H1 (cell line): ENCODE measurements around the gene WRAP53. TPM values are rescaled to one million over a fixed set of nuclear protein-coding genes. Genes with fewer than 3 reads are reported as not detected.

Experiments used
- CTCF ChIA-PET: fragments of 300-600 bp; sonication (Branson Sonifier 250); formaldehyde crosslinking; loops from one replicate; lab custom pipeline; 2021; ENCODE audit not compliant: partially characterized antibody; lab: Charles Lee
- POLR2A ChIA-PET: fragments of 300-600 bp; sonication (Branson Sonifier 250); formaldehyde crosslinking; loops from one replicate; lab custom pipeline; 2021; ENCODE audit warnings: inconsistent platforms; ENCODE audit not compliant: partially characterized antibody; lab: Charles Lee
- DNase-seq, 2 experiments: peaks; one replicate each; pipeline versions ENCODE4 v3.0.0 to v3.0.0-alpha.2; 2010 to 2022; ENCODE audit warnings: low spot score in 2 of 2, low read depth in 1 of 2, mixed read lengths in 1 of 2
- FAIRE-seq: peaks from 2 replicates; lab custom pipeline; 2011; peaks lifted over from hg19 to GRCh38; lab: Jason Lieb, UNC
- H2AFZ ChIP-seq: 2 replicates; pipeline ENCODE4 v1.8.1; 2012; ENCODE audit warnings: low read length, inconsistent platforms
- H2AK5ac ChIP-seq: 2 replicates; pipeline ENCODE4 v1.6.1; 2013; ENCODE audit warnings: low read depth, low read length
- H2BK120ac ChIP-seq: replicated peaks from 2 replicates; pipeline ENCODE3; 2013; ENCODE audit warnings: low read depth, low read length, inconsistent platforms
- H2BK12ac ChIP-seq: 2 replicates; pipeline ENCODE4 v1.6.1; 2013; ENCODE audit warnings: low read depth, low read length
- H2BK15ac ChIP-seq: 2 replicates; pipeline ENCODE4 v1.6.1; 2013; ENCODE audit warnings: low read length
- H2BK20ac ChIP-seq: 2 replicates; pipeline ENCODE4 v1.6.1; 2013; ENCODE audit warnings: low read length
- H2BK5ac ChIP-seq: 2 replicates; pipeline ENCODE4 v1.6.1; 2013; ENCODE audit warnings: low read depth, low read length
- H3K14ac ChIP-seq: 2 replicates; pipeline ENCODE4 v1.6.1; 2013; ENCODE audit warnings: inconsistent platforms; ENCODE audit not compliant: insufficient read length
- H3K18ac ChIP-seq: 2 replicates; pipeline ENCODE4 v1.6.1; 2013; ENCODE audit warnings: low read length; ENCODE audit errors: extremely low read depth
- H3K23ac ChIP-seq: 2 replicates; pipeline ENCODE4 v1.6.1; 2013; ENCODE audit warnings: inconsistent platforms; ENCODE audit not compliant: insufficient read length
- H3K23me2 ChIP-seq: 2 replicates; pipeline ENCODE4 v1.6.1; 2013; ENCODE audit warnings: low read depth, low read length
- H3K27ac ChIP-seq: 2 replicates; pipeline ENCODE4 v1.6.1; 2011; ENCODE audit warnings: low read depth, low read length, inconsistent platforms
- H3K27me3 ChIP-seq, 4 experiments: replicated peaks in 1 of 4; 1 replicate in 1 of 4; 2 replicates in 3 of 4; pipeline versions ENCODE4 v1.6.1 to v1.8.1; 2011 to 2013; ENCODE audit warnings: low read length in 3 of 4, mild to moderate bottlenecking in 3 of 4, inconsistent platforms in 2 of 4, mixed read lengths in 2 of 4, moderate library complexity in 1 of 4; ENCODE audit not compliant: control insufficient read depth in 3 of 4, insufficient read depth in 3 of 4; ENCODE audit errors: extremely low read depth in 1 of 4
- H3K36me3 ChIP-seq, 4 experiments: 2 replicates each; pipeline versions ENCODE4 v1.6.1 to v1.8.1; 2011 to 2013; ENCODE audit warnings: mild to moderate bottlenecking in 4 of 4, low read length in 3 of 4, moderate library complexity in 2 of 4, control low read depth in 1 of 4, inconsistent platforms in 1 of 4; ENCODE audit not compliant: insufficient read depth in 4 of 4, control insufficient read depth in 2 of 4
- H3K4ac ChIP-seq: replicated peaks from 2 replicates; pipeline ENCODE3; 2013; ENCODE audit warnings: low read length, low read depth, mixed read lengths, inconsistent platforms; ENCODE audit not compliant: insufficient read length
- H3K4me1 ChIP-seq, 4 experiments: replicated peaks in 1 of 4; 1 replicate in 1 of 4; 2 replicates in 3 of 4; pipeline versions ENCODE4 v1.6.1 to v1.8.1; 2011 to 2013; ENCODE audit warnings: low read length in 3 of 4, inconsistent platforms in 2 of 4, mixed read lengths in 1 of 4; ENCODE audit not compliant: insufficient read depth in 4 of 4, control insufficient read depth in 3 of 4
- H3K4me2 ChIP-seq, 2 experiments: 2 replicates each; pipeline versions ENCODE4 v1.6.1 to v1.8.1; 2011 to 2013; ENCODE audit warnings: low read depth in 2 of 2, low read length in 2 of 2, control low read depth in 1 of 2, inconsistent platforms in 1 of 2, mild to moderate bottlenecking in 1 of 2; ENCODE audit not compliant: insufficient read depth in 1 of 2
- H3K4me3 ChIP-seq, 4 experiments: fragments of 200-600, 300-600 bp in 1 of 4; sonication (generic), shearing (Covaris generic), sonication (Bioruptor Twin) in 1 of 4; 2 replicates each; pipeline versions ENCODE4 v1.5.1 to v1.8.1; 2011 to 2016; ENCODE audit warnings: low read length in 4 of 4, low read depth in 3 of 4, control low read depth in 2 of 4, inconsistent platforms in 2 of 4, mild to moderate bottlenecking in 2 of 4, mixed read lengths in 1 of 4, moderate library complexity in 1 of 4; ENCODE audit not compliant: insufficient read depth in 2 of 4; ENCODE audit errors: extremely low read depth in 1 of 4
- H3K56ac ChIP-seq: replicated peaks from 2 replicates; pipeline ENCODE3; 2013; ENCODE audit warnings: low read depth, mild to moderate bottlenecking, mixed read lengths, low read length, inconsistent platforms; ENCODE audit not compliant: insufficient read length
- H3K79me1 ChIP-seq: 2 replicates; pipeline ENCODE4 v1.6.1; 2013; ENCODE audit warnings: low read depth, low read length, control low read depth
- H3K79me2 ChIP-seq, 2 experiments: 2 replicates each; pipeline versions ENCODE4 v1.6.1 to v1.8.1; 2012 to 2013; ENCODE audit warnings: low read length in 2 of 2, mild to moderate bottlenecking in 2 of 2, inconsistent platforms in 1 of 2; ENCODE audit not compliant: insufficient read depth in 2 of 2, control insufficient read depth in 1 of 2
- H3K9ac ChIP-seq, 4 experiments: replicated peaks in 1 of 4; 1 replicate in 1 of 4; 2 replicates in 3 of 4; pipeline versions ENCODE4 v1.6.1 to v1.8.1; 2011 to 2013; ENCODE audit warnings: low read depth in 3 of 4, low read length in 3 of 4, control low read depth in 2 of 4, mild to moderate bottlenecking in 2 of 4, moderate library complexity in 2 of 4, inconsistent platforms in 1 of 4; ENCODE audit errors: extremely low read depth in 1 of 4
- H3K9me3 ChIP-seq, 2 experiments: 2 replicates each; pipeline versions ENCODE4 v1.6.1 to v1.8.1; 2012 to 2013; ENCODE audit warnings: mild to moderate bottlenecking in 2 of 2, moderate library complexity in 2 of 2, control low read depth in 1 of 2, inconsistent platforms in 1 of 2, low read depth in 1 of 2, low read length in 1 of 2, mixed read lengths in 1 of 2; ENCODE audit not compliant: insufficient read depth in 2 of 2
- H4K20me1 ChIP-seq, 2 experiments: replicated peaks in 1 of 2; 2 replicates each; pipeline versions ENCODE3 to v1.8.1; 2011 to 2013; ENCODE audit warnings: inconsistent platforms in 2 of 2, low read length in 2 of 2, mild to moderate bottlenecking in 1 of 2; ENCODE audit not compliant: insufficient read depth in 2 of 2, control insufficient read depth in 1 of 2
- H4K5ac ChIP-seq: 2 replicates; pipeline ENCODE4 v1.6.1; 2013; ENCODE audit warnings: low read length, low read depth, mixed read lengths, inconsistent platforms; ENCODE audit not compliant: insufficient read length
- H4K8ac ChIP-seq: 2 replicates; pipeline ENCODE4 v1.8.0; 2013; ENCODE audit warnings: mild to moderate bottlenecking, moderate library complexity, low read length, inconsistent platforms; ENCODE audit not compliant: insufficient read depth; ENCODE audit errors: extremely low read depth
- H4K91ac ChIP-seq: replicated peaks from 2 replicates; pipeline ENCODE3; 2013; ENCODE audit warnings: low read length, mixed read lengths, inconsistent platforms; ENCODE audit not compliant: insufficient read length
- CEBPB ChIP-seq: IDR thresholded peaks from 2 replicates; pipeline ENCODE4 v1.6.1; 2012; ENCODE audit warnings: low read depth, low read length
- KDM1A ChIP-seq: fragments of 200-600, 300-600 bp; sonication (generic); IDR thresholded peaks from 2 replicates; pipeline ENCODE4 v1.7.1; 2016; ENCODE audit warnings: mild to moderate bottlenecking, low read length, borderline replicate concordance
- KDM4A ChIP-seq: IDR thresholded peaks from one replicate; pipeline ENCODE4 v1.7.1; 2012; ENCODE audit warnings: low read depth, mild to moderate bottlenecking, moderate library complexity, low read length, inconsistent platforms; ENCODE audit not compliant: severe bottlenecking
- PHF8 ChIP-seq: fragments of 200-600 bp; sonication (generic); conservative IDR thresholded peaks from 2 replicates; pipeline ENCODE4 v1.7.1; 2012; ENCODE audit warnings: low read depth, mild to moderate bottlenecking, inconsistent platforms, low read length, moderate library complexity
- POLR2A ChIP-seq, 2 experiments: IDR thresholded peaks; 1 replicate in 1 of 2; 2 replicates in 1 of 2; pipeline ENCODE4 v1.6.1; 2011; ENCODE audit warnings: low read depth in 2 of 2, low read length in 2 of 2, mild to moderate bottlenecking in 2 of 2; ENCODE audit errors: control extremely low read depth in 1 of 2
- whole genome bisulfite sequencing, 2 experiments: shearing (Covaris generic) in 1 of 2; methylation state at CpG; one replicate each; pipeline versions ENCODE4 v1.1.6 to v1.1.7; 2013 to 2015; ENCODE audit warnings: low lambda C conversion rate in 2 of 2, mixed read lengths in 2 of 2, inconsistent platforms in 1 of 2, low coverage in 1 of 2, missing lambda C conversion rate in 1 of 2; ENCODE audit not compliant: insufficient replicate concordance in 2 of 2, insufficient coverage in 1 of 2, insufficient read length in 1 of 2; ENCODE audit errors: extremely low coverage in 1 of 2, missing lambda C conversion rate in 1 of 2; 5-methylcytosine and 5-hydroxymethylcytosine counted together
- polyA plus RNA-seq, 7 experiments: library from polyadenylated mRNA; depleted of rRNA in 3 of 7; stranded (reverse) in 5 of 7; unstranded in 2 of 7; fragments of >200 nt in 5 of 7; fragments of 200-250 nt in 2 of 7; gene quantifications; 1 replicate in 5 of 7; 2 replicates in 1 of 7; 4 replicates in 1 of 7; pipeline versions ENCODE4 v1.2.1 to v1.2.3, GENCODE V29; 2011 to 2013; ENCODE audit warnings: missing spikeins in 2 of 7, mixed read lengths in 2 of 7
- total RNA-seq: library from RNA; stranded (reverse); fragmentation: NEBNext Ultra II Directional; extraction: Animal tissue kit (Norgen Biotek cat#: 25700); gene quantifications from 2 replicates; pipeline ENCODE4 v1.2.1, GENCODE V29; 2021
- TF ChIP-seq, protein P1 (sequence below), 3 experiments: IDR thresholded peaks; 1 replicate in 2 of 3; 2 replicates in 1 of 3; pipeline versions ENCODE4 v1.5.1 to v1.6.1; 2011; ENCODE audit warnings: low read length in 3 of 3, mild to moderate bottlenecking in 3 of 3, inconsistent platforms in 2 of 3, low read depth in 1 of 3, moderate library complexity in 1 of 3; ENCODE audit not compliant: insufficient read depth in 1 of 3; ENCODE audit errors: control extremely low read depth in 1 of 3

Gene WRAP53
- total and polyA plus RNA-seq, 2 of the 8 experiments (the other 6 are each of a cell fraction or from before 2014, with no cell fraction given): 29.2 to 30.1 TPM

DNA sequence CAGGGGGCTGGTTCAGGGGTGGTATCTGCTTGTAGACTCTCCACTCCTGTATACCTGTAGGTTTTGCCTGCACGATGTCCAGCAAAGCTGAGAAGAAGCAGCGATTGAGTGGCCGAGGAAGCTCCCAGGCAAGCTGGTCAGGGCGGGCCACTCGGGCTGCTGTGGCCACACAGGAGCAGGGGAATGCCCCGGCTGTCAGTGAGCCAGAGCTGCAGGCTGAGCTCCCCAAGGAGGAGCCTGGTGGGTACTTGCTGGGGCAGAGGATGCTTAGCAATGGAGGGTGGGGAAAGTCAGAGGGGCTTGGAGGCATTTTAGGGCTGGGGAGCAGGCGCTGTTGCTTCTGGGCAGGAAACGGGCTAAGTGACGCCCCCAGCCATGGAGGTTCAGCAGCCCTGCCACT, 31.4 kb downstream of the WRAP53 start:
- H3K27ac ChIP-seq: no peak overlapping the region

More for the DNA sequence above, 31.4 kb downstream of the WRAP53 start:
- H4K91ac ChIP-seq: no peak overlapping the region
- H2AFZ ChIP-seq: no peak overlapping the region
- H2AK5ac ChIP-seq: no peak overlapping the region
- no peak overlapping the region for H3K56ac ChIP-seq
- no peak overlapping the region for H3K4ac ChIP-seq
- no peak overlapping the region for H2BK20ac ChIP-seq
- H3K9me3 ChIP-seq: no peaks in the 10 kb centered on the region
- H2BK120ac ChIP-seq: no peak overlapping the region
- H4K8ac ChIP-seq: peak overlapping the region; percentile 16; the same call in 1 of the 2 replicates
- FAIRE-seq (no peak), DNase-seq (no peak)
- peaks cover 5 to 17% (median 9%) of the 10 kb centered on the region in 4 experiments for H3K4me1 ChIP-seq
- POLR2A ChIA-PET: no interaction called here
- no peak overlapping the region for H4K5ac ChIP-seq
- H3K79me1 ChIP-seq: no peaks in the 10 kb centered on the region; the same call in 1 of the 2 replicates
- no peak for TF ChIP-seq KDM4A
- TF ChIP-seq, protein P1, sequence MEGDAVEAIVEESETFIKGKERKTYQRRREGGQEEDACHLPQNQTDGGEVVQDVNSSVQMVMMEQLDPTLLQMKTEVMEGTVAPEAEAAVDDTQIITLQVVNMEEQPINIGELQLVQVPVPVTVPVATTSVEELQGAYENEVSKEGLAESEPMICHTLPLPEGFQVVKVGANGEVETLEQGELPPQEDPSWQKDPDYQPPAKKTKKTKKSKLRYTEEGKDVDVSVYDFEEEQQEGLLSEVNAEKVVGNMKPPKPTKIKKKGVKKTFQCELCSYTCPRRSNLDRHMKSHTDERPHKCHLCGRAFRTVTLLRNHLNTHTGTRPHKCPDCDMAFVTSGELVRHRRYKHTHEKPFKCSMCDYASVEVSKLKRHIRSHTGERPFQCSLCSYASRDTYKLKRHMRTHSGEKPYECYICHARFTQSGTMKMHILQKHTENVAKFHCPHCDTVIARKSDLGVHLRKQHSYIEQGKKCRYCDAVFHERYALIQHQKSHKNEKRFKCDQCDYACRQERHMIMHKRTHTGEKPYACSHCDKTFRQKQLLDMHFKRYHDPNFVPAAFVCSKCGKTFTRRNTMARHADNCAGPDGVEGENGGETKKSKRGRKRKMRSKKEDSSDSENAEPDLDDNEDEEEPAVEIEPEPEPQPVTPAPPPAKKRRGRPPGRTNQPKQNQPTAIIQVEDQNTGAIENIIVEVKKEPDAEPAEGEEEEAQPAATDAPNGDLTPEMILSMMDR (IDR thresholded peaks at IDR 0.05; ENCODE audit: control extremely low read depth in 1 of 3, insufficient read depth in 1 of 3, low read depth in 1 of 3, low read length in 3 of 3): no peak
- TF ChIP-seq CEBPB: no peak
- no peak for TF ChIP-seq KDM1A
- TF ChIP-seq POLR2A (IDR thresholded peaks at IDR 0.05; ENCODE audit: control extremely low read depth in 1 of 2, low read depth in 2 of 2, low read length in 2 of 2): no peak
- no peak for TF ChIP-seq PHF8
- H3K14ac ChIP-seq: no peak overlapping the region
- no peak overlapping the region for H3K23ac ChIP-seq
- H4K20me1 ChIP-seq: no peaks in the 10 kb centered on the region
- H3K23me2 ChIP-seq: peaks cover 9% of the 10 kb centered on the region
- H2BK12ac ChIP-seq: no peak overlapping the region
- no peaks in the 10 kb centered on the region for H3K36me3 ChIP-seq
- no peak overlapping the region for H3K4me3 ChIP-seq
- WGBS, 2 experiments: 69% methylated on average over 9 of the region's 9 CpGs; no CpG with 5 or more reads in 1 of the 2 experiments
- H3K18ac ChIP-seq: no peak overlapping the region
- H3K9ac ChIP-seq: no peak overlapping the region
- no peak overlapping the region for H2BK15ac ChIP-seq
- peaks cover 0 to 14% (median 7%) of the 10 kb centered on the region in 4 experiments; a peak in 3 of 7 replicates for H3K27me3 ChIP-seq
- no peaks in the 10 kb centered on the region for H3K79me2 ChIP-seq
- H3K4me2 ChIP-seq: no peak overlapping the region
- CTCF ChIA-PET: interaction anchor here (0.8 to 1.7 kb wide), 3 partner anchors 9 to 32 kb away, joined by 3 to 8 read pairs (median 3); partner anchors contain the start of gene TP53
- no peak overlapping the region for H2BK5ac ChIP-seq
